Measurements from ENCODE around the gene SNX27. TPM values are rescaled to one million over a fixed set of nuclear protein-coding genes. Genes with fewer than 3 reads are reported as not detected.

Gene SNX27
- total RNA-seq, 2 donors from 2014 or later, result 41.2 to 47.3 TPM

DNA sequence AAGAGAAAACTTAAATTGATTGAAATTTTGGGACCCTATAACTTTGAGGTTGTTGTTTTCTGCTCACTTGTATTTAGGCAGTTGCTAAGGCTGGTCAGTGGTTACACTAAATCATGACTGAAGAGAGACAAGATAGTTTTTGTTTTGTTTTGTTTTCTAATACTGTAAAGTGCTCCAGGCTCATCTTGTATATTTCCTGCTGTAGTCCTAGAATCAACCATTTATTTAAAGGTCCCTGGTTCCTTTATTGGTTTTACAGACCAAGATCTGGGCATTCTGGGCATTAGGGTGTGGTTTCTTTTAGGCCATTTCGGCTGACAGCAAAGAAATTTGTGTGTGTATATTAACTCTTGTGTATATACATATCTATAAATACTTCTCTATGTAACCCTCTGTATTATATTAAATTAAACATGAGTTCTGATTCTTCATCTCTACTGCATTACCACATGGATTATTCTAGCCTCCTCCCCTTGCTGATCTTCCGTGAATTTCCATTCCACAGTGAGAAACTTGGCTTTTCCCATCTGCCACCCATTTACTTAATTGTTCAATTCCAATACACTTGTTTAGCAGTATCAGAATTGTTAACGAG, 15.0 kb downstream of the SNX27 start:
- Mint-ChIP-seq H3K36me3 (ENCODE audit: low read depth) (peaks cover 18% of the 10 kb centered on the region), H3K4me1 (no peaks in the 10 kb centered on the region), H3K27ac (no peak overlapping the region), H3K9me3 (no peaks in the 10 kb centered on the region), H3K4me3 (no peak overlapping the region), H3K27me3 (ENCODE audit: insufficient read depth) (no peaks in the 10 kb centered on the region)
- no peaks in the 10 kb centered on the region for H3K4me1 ChIP-seq (ENCODE audit: control insufficient read depth, insufficient read depth, low read length)
- no peaks in the 10 kb centered on the region for H3K27me3 ChIP-seq (ENCODE audit: control insufficient read depth, insufficient read depth, low read length, poor library complexity, severe bottlenecking)
- no peak overlapping the region for H3K4me3 ChIP-seq (ENCODE audit: low read length)
- H3K9me3 ChIP-seq (ENCODE audit: control insufficient read depth, low read length), result no peaks in the 10 kb centered on the region
- TF ChIP-seq, protein P1, sequence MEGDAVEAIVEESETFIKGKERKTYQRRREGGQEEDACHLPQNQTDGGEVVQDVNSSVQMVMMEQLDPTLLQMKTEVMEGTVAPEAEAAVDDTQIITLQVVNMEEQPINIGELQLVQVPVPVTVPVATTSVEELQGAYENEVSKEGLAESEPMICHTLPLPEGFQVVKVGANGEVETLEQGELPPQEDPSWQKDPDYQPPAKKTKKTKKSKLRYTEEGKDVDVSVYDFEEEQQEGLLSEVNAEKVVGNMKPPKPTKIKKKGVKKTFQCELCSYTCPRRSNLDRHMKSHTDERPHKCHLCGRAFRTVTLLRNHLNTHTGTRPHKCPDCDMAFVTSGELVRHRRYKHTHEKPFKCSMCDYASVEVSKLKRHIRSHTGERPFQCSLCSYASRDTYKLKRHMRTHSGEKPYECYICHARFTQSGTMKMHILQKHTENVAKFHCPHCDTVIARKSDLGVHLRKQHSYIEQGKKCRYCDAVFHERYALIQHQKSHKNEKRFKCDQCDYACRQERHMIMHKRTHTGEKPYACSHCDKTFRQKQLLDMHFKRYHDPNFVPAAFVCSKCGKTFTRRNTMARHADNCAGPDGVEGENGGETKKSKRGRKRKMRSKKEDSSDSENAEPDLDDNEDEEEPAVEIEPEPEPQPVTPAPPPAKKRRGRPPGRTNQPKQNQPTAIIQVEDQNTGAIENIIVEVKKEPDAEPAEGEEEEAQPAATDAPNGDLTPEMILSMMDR (conservative IDR thresholded peaks at IDR 0.05), result no peak
- no peak overlapping the region for H3K9ac ChIP-seq (ENCODE audit: extremely low read depth, low read length, poor library complexity, severe bottlenecking)
- DNase-seq, result no peak
- H3K27ac ChIP-seq (ENCODE audit: low read depth, low read length), result no peak overlapping the region
- peaks cover 22% of the 10 kb centered on the region for H3K36me3 ChIP-seq (ENCODE audit: control insufficient read depth, insufficient read depth, low read length)
- WGBS, 2 experiments (ENCODE audit: insufficient coverage in 1 of 2, insufficient read length in 1 of 2), result 91 to 95% methylated on average over 2 of the region's 3 CpGs

DNA sequence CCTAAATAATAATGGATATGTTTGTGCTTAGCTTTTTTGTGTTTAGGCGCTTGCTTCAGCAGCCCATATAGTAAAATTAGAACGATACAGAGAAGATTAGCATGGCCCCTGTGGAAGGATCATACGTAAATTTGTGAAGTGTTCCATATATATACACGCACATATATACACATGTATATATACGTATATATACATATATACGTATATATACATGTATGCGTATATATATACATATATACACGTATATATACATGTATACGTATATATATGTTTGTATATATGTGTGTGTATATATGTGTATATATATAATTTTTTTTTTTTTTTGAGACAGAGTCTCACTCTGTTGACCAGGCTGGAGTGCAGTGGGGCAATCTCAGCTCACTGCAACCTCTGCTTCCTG, 17.4 kb downstream of the SNX27 start:
- H3K27me3 Mint-ChIP-seq (ENCODE audit: insufficient read depth), result no peaks in the 10 kb centered on the region
- Histone ChIP-seq H3K27ac (ENCODE audit: low read depth, low read length) (no peak overlapping the region), H3K4me1 (ENCODE audit: control insufficient read depth, insufficient read depth, low read length) (no peaks in the 10 kb centered on the region), H3K9ac (ENCODE audit: extremely low read depth, low read length, poor library complexity, severe bottlenecking) (no peak overlapping the region), H3K27me3 (ENCODE audit: control insufficient read depth, insufficient read depth, low read length, poor library complexity, severe bottlenecking) (no peaks in the 10 kb centered on the region), H3K4me3 (ENCODE audit: low read length) (no peak overlapping the region), H3K9me3 (ENCODE audit: control insufficient read depth, low read length) (no peaks in the 10 kb centered on the region), H3K36me3 (ENCODE audit: control insufficient read depth, insufficient read depth, low read length) (peaks cover 22% of the 10 kb centered on the region)
- no peak overlapping the region for H3K4me3 Mint-ChIP-seq
- peaks cover 18% of the 10 kb centered on the region for H3K36me3 Mint-ChIP-seq (ENCODE audit: low read depth)
- no peaks in the 10 kb centered on the region for H3K9me3 Mint-ChIP-seq
- no peak overlapping the region for H3K27ac Mint-ChIP-seq
- TF ChIP-seq, protein P1 (conservative IDR thresholded peaks at IDR 0.05), result no peak
- WGBS, 2 experiments (ENCODE audit: insufficient coverage in 1 of 2, insufficient read length in 1 of 2), result 97 to 100% methylated on average over 1 to 3 of the region's 9 CpGs
- DNase-seq, result no peak
- H3K4me1 Mint-ChIP-seq, result peaks cover 10% of the 10 kb centered on the region

DNA sequence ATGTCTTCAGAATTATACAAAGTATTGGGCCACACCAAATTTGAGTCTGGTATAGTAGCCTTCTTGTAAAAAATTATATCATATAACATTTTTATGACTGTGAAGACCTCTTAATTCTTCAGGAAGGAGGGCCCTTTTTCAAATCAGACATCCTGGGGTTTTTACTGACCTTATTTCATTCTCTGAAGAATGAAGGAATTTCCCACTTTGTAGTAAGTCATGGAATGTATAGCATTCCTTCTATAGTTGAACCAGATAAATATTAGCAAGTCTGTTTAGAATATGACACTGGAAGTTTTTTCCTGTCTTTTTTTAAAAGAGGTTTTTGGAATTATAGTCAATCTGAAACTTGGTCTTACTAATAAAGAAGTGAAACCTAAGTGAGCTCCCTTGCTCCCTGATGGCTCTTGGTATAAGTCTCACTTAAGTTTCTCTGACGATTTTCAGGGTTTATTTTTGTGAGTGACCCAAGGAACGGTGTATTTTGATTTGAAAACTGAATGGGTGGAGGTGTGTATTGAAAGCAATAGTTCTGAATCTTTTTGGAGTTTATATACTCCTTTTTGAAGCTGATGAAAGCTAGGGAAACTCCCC, 23.7 kb downstream of the SNX27 start:
- peaks cover 18% of the 10 kb centered on the region for H3K4me1 ChIP-seq (ENCODE audit: control insufficient read depth, insufficient read depth, low read length)
- 60 to 92% methylated on average over 1 to 2 of the region's 2 CpGs for WGBS, 2 experiments (ENCODE audit: insufficient coverage in 1 of 2, insufficient read length in 1 of 2)
- no peaks in the 10 kb centered on the region for H3K27me3 Mint-ChIP-seq (ENCODE audit: insufficient read depth)
- peaks cover 1% of the 10 kb centered on the region for H3K36me3 ChIP-seq (ENCODE audit: control insufficient read depth, insufficient read depth, low read length)
- no peaks in the 10 kb centered on the region for H3K9me3 Mint-ChIP-seq
- H3K36me3 Mint-ChIP-seq (ENCODE audit: low read depth), result peaks cover 7% of the 10 kb centered on the region
- TF ChIP-seq, protein P1 (conservative IDR thresholded peaks at IDR 0.05), result no peak
- no peak for DNase-seq
- no peaks in the 10 kb centered on the region for H3K27me3 ChIP-seq (ENCODE audit: control insufficient read depth, insufficient read depth, low read length, poor library complexity, severe bottlenecking)
- peaks cover 43% of the 10 kb centered on the region for H3K4me1 Mint-ChIP-seq
- no peaks in the 10 kb centered on the region for H3K9me3 ChIP-seq (ENCODE audit: control insufficient read depth, low read length)
- H3K27ac Mint-ChIP-seq, result peak overlapping the region; percentile 4
- H3K4me3 ChIP-seq (ENCODE audit: low read length), result no peak overlapping the region
- H3K4me3 Mint-ChIP-seq, result no peak overlapping the region
- H3K27ac ChIP-seq (ENCODE audit: low read depth, low read length), result no peak overlapping the region
- H3K9ac ChIP-seq (ENCODE audit: extremely low read depth, low read length, poor library complexity, severe bottlenecking), result peak overlapping the region; percentile 4
